CD4-positive, alpha-beta T cell (primary cell): ENCODE data around the gene SRP19. TPM values are rescaled to one million over a fixed set of nuclear protein-coding genes. Genes with fewer than 3 reads are reported as not detected.
A peak's percentile ranks its signal among the peaks of the same experiment; 100 is the strongest.

ENCODE experiments used
- ATAC-seq: fragments of 200-7000 bp; cut with Tn5 transposase; one replicate; pipeline ENCODE4 v1.10.0; 2022; ENCODE audit warnings: mild to moderate bottlenecking; ENCODE audit not compliant: poor library complexity
- CTCF ChIA-PET: fragments of 350-600 bp; sonication (Branson Sonifier 250); formaldehyde crosslinking; loops from one replicate; lab custom pipeline; 2021; ENCODE audit warnings: antibody characterized with exemption, inconsistent platforms; lab: Charles Lee
- POLR2A ChIA-PET: fragments of 350-600 bp; sonication (Branson Sonifier 250); formaldehyde crosslinking; loops from one replicate; lab custom pipeline; 2021; ENCODE audit warnings: antibody characterized with exemption, inconsistent platforms; lab: Charles Lee
- DNase-seq, 14 experiments: peaks; one replicate each; pipeline ENCODE4 v3.0.0-alpha.2; 2013 to 2020; ENCODE audit warnings: mixed read lengths in 2 of 14
- H3K27ac ChIP-seq, 2 donors: one replicate each; pipeline versions ENCODE4 v1.5.1 to v1.7.0; 2013; ENCODE audit warnings: low read length in 2 of 2, low read depth in 1 of 2, mild to moderate bottlenecking in 1 of 2
- H3K27me3 ChIP-seq, 2 experiments: 1 replicate in 1 of 2; 2 replicates in 1 of 2; pipeline versions ENCODE4 v1.6.1 to v1.7.0; 2013; ENCODE audit warnings: low read length in 2 of 2, control low read depth in 1 of 2, mild to moderate bottlenecking in 1 of 2, moderate library complexity in 1 of 2; ENCODE audit not compliant: insufficient read depth in 2 of 2, control insufficient read depth in 1 of 2
- H3K36me3 ChIP-seq: one replicate; pipeline ENCODE4 v1.6.1; 2013; ENCODE audit warnings: low read length, control low read depth; ENCODE audit not compliant: insufficient read depth
- H3K4me1 ChIP-seq: one replicate; pipeline ENCODE4 v1.6.1; 2013; ENCODE audit warnings: low read length, control low read depth; ENCODE audit not compliant: insufficient read depth
- H3K4me3 ChIP-seq: one replicate; pipeline ENCODE4 v1.5.1; 2013; ENCODE audit warnings: mild to moderate bottlenecking, low read length, moderate library complexity
- H3K9me3 ChIP-seq, 2 experiments: 1 replicate in 1 of 2; 2 replicates in 1 of 2; pipeline versions ENCODE4 v1.6.1 to v1.7.0; 2013; ENCODE audit warnings: low read length in 2 of 2, mild to moderate bottlenecking in 2 of 2, control low read depth in 1 of 2, moderate library complexity in 1 of 2; ENCODE audit not compliant: control insufficient read depth in 1 of 2, insufficient read depth in 1 of 2
- H3K27ac Mint-ChIP-seq: one replicate; pipeline ENCODE4 v1.8.0; 2020; ENCODE audit warnings: mixed read lengths
- H3K27me3 Mint-ChIP-seq: one replicate; pipeline ENCODE4 v1.8.0; 2021; ENCODE audit warnings: mixed read lengths
- H3K36me3 Mint-ChIP-seq: one replicate; pipeline ENCODE4 v1.8.0; 2021; ENCODE audit warnings: low read depth, mixed read lengths
- H3K4me1 Mint-ChIP-seq: one replicate; pipeline ENCODE4 v1.8.0; 2021; ENCODE audit warnings: low read depth, mixed read lengths
- H3K4me3 Mint-ChIP-seq: one replicate; pipeline ENCODE4 v1.8.0; 2020; ENCODE audit warnings: mild to moderate bottlenecking, mixed read lengths
- H3K9me3 Mint-ChIP-seq: one replicate; pipeline ENCODE4 v1.8.0; 2020; ENCODE audit warnings: mixed read lengths
- intact Hi-C, 2 experiments: fragments of 100-400 bp; cut with DNase I in 1 of 2; cut with micrococcal nuclease in 1 of 2; formaldehyde crosslinking; loops; one replicate each; pipeline versions ENCODE4 v1.15.1 to v1.9.0; 2023 to 2025; cut with DNase I, micrococcal nuclease
- total RNA-seq, 174 experiments: library from RNA in 2 of 174; stranded (reverse) in 2 of 174; gene quantifications; one replicate each; pipeline ENCODE4 v1.2.3 and lab custom pipeline; 2021 to 2026
- TF ChIP-seq, protein P1 (sequence below): fragments of 200-600 bp; IDR thresholded peaks from one replicate; pipeline ENCODE4 v1.8.0; 2022; ENCODE audit warnings: antibody characterized with exemption, mild to moderate bottlenecking

The SRP19 gene
- total RNA-seq, 2 experiments from 2014 or later, result 40.2 to 40.8 TPM

GRCh38 chr5:112848116-112848811, 12.8 kb upstream of the SRP19 start:
- TF ChIP-seq, protein P1, sequence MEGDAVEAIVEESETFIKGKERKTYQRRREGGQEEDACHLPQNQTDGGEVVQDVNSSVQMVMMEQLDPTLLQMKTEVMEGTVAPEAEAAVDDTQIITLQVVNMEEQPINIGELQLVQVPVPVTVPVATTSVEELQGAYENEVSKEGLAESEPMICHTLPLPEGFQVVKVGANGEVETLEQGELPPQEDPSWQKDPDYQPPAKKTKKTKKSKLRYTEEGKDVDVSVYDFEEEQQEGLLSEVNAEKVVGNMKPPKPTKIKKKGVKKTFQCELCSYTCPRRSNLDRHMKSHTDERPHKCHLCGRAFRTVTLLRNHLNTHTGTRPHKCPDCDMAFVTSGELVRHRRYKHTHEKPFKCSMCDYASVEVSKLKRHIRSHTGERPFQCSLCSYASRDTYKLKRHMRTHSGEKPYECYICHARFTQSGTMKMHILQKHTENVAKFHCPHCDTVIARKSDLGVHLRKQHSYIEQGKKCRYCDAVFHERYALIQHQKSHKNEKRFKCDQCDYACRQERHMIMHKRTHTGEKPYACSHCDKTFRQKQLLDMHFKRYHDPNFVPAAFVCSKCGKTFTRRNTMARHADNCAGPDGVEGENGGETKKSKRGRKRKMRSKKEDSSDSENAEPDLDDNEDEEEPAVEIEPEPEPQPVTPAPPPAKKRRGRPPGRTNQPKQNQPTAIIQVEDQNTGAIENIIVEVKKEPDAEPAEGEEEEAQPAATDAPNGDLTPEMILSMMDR, result peak; percentile 83
- H3K27ac Mint-ChIP-seq, result no peak overlapping the region
- H3K27me3 Mint-ChIP-seq, result peaks cover 11% of the 10 kb centered on the region

DNA sequence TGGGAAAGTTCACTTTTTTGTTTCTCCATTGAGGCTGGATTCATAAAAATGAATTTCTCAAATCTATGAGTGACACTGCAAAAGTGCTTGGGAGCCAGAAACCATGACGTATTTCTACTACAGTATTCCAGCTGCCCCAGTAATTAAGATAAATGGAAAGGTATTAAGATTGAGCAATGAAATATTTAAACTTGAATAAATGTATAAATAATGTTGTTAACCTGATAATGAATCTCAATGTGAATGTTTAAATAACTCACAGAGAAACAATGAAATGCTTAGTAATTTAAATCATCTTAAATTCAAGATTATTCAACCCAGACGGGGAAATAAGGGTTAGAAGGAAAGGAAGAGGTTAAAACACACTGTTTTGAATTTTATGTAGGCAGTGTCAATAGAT, 11.2 kb upstream of the SRP19 start:
- H3K4me3 Mint-ChIP-seq, result no peak overlapping the region
- peaks cover 4% of the 10 kb centered on the region for H3K9me3 Mint-ChIP-seq
- no peaks in the 10 kb centered on the region for H3K36me3 Mint-ChIP-seq
- Histone ChIP-seq H3K36me3 (no peaks in the 10 kb centered on the region), H3K9me3 (peaks cover 0 to 10% of the 10 kb centered on the region in 2 experiments), H3K27me3 (peaks cover 6 to 8% of the 10 kb centered on the region in 2 experiments), H3K4me3 (no peak overlapping the region), H3K4me1 (peaks cover 4% of the 10 kb centered on the region), H3K27ac (no peak overlapping the region)
- intact Hi-C loops, result loop anchor here (5.0 kb wide), 1 partner anchor 298 kb away; no protein-coding TSS in a partner anchor
- no peak for ATAC-seq
- no peak overlapping the region for H3K27ac Mint-ChIP-seq
- ChIA-PET POLR2A (no interaction called here), CTCF (no interaction called here)
- TF ChIP-seq, protein P1, result no peak
- peaks cover 4% of the 10 kb centered on the region for H3K4me1 Mint-ChIP-seq
- no peak for DNase-seq
- peaks cover 23% of the 10 kb centered on the region for H3K27me3 Mint-ChIP-seq

More at GRCh38 chr5:112848116-112848811, 12.8 kb upstream of the SRP19 start:
- peak in 4 of 14 experiments; percentile 17 to 71 (median 62) for DNase-seq
- intact Hi-C loops, result loop anchor here (5.0 kb wide), 1 partner anchor 296 kb away; no protein-coding TSS in a partner anchor
- POLR2A ChIA-PET, result interaction anchor here (0.6 to 0.8 kb wide), 4 partner anchors 13 to 128 kb away, joined by 3 to 8 read pairs (median 4); partner anchors contain the start of genes DCP2 and SRP19
- H3K9me3 ChIP-seq, result no peaks in the 10 kb centered on the region
- Mint-ChIP-seq H3K4me1 (peaks cover 4% of the 10 kb centered on the region), H3K9me3 (no peaks in the 10 kb centered on the region), H3K36me3 (no peaks in the 10 kb centered on the region), H3K4me3 (no peak overlapping the region)
- peaks cover 4% of the 10 kb centered on the region for H3K4me1 ChIP-seq
- no peak overlapping the region for H3K4me3 ChIP-seq
- H3K36me3 ChIP-seq, result no peaks in the 10 kb centered on the region
- no peaks in the 10 kb centered on the region for H3K27me3 ChIP-seq
- ATAC-seq, result peak; percentile 99
- CTCF ChIA-PET, result interaction anchor here (0.6 to 1.6 kb wide), 26 partner anchors 9 to 1849 kb away, joined by 3 to 14 read pairs (median 4); partner anchors contain the start of genes REEP5, SRP19 and YTHDC2
- H3K27ac ChIP-seq, result no peak overlapping the region

DNA sequence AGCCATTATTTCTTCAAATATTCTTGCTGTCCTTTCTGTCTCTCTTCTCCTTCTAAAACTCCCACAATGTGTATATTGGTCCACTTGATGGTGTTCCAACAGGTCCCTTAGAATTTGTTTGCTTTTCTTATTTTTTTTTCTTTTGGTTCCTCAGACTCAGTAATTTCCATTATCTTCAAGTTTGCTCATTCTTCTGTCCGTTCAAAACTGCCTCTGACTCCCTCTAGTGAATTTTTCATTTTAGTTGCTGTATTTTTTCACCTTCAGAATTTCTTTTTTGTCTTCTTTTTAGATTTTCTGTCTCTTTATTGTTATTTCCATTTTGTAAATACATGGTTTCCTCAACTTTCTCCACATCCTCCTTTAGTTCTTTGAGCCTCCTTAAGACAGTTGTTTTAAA, 6.4 kb upstream of the SRP19 start:
- intact Hi-C loops, result no loop called here
- H3K27ac ChIP-seq, result no peak overlapping the region
- Mint-ChIP-seq H3K27ac (no peak overlapping the region), H3K27me3 (peaks cover 46% of the 10 kb centered on the region), H3K4me3 (no peak overlapping the region), H3K4me1 (no peaks in the 10 kb centered on the region), H3K9me3 (peaks cover 9% of the 10 kb centered on the region), H3K36me3 (no peaks in the 10 kb centered on the region)
- CTCF ChIA-PET, result no interaction called here
- no peaks in the 10 kb centered on the region for H3K4me1 ChIP-seq
- peaks cover 0 to 11% of the 10 kb centered on the region in 2 experiments for H3K9me3 ChIP-seq
- no peaks in the 10 kb centered on the region for H3K36me3 ChIP-seq
- peaks cover 10 to 17% of the 10 kb centered on the region in 2 experiments for H3K27me3 ChIP-seq
- ATAC-seq (no peak), DNase-seq (no peak)
- POLR2A ChIA-PET, result no interaction called here
- H3K4me3 ChIP-seq, result no peak overlapping the region
- TF ChIP-seq, protein P1, result no peak
